MCF 10A (cell line): Measurements from ENCODE around the gene RSPH9. TPM values are rescaled to one million over a fixed set of nuclear protein-coding genes. Genes with fewer than 3 reads are reported as not detected.
A peak's percentile ranks its signal among the peaks of the same experiment; 100 is the strongest.

ENCODE experiments used
- BruUV-seq: library from RNA; stranded (reverse); fragments of 400-500 nt; replicated peaks from 2 replicates; lab custom pipeline; 2021; lab: Mats Ljungman, UMichigan
- CTCF ChIA-PET: fragments of 300-600 bp; sonication (Branson Sonifier 250); formaldehyde crosslinking; extraction: SDS; loops from one replicate; lab custom pipeline; 2021; ENCODE audit warnings: antibody characterized with exemption, inconsistent platforms; lab: Yijun Ruan, JAX
- POLR2A ChIA-PET: fragments of 300-600, 350-650 bp; sonication (Branson Sonifier 250); formaldehyde crosslinking; extraction: SDS; loops from one replicate; lab custom pipeline; 2020; ENCODE audit warnings: antibody characterized with exemption, inconsistent platforms; lab: Yijun Ruan, JAX
- DNase-seq: peaks from one replicate; pipeline ENCODE4 v3.0.0-alpha.2; 2018; ENCODE audit not compliant: unreplicated experiment
- H3K27ac Mint-ChIP-seq: one replicate; pipeline ENCODE4 v1.8.0; 2022; ENCODE audit warnings: mild to moderate bottlenecking, low read depth, mixed read lengths; ENCODE audit not compliant: unreplicated experiment
- H3K27me3 Mint-ChIP-seq: one replicate; pipeline ENCODE4 v1.8.0; 2022; ENCODE audit warnings: mixed read lengths; ENCODE audit not compliant: insufficient read depth, unreplicated experiment
- H3K36me3 Mint-ChIP-seq: one replicate; pipeline ENCODE4 v1.8.0; 2022; ENCODE audit warnings: mild to moderate bottlenecking, moderate library complexity, mixed read lengths; ENCODE audit not compliant: insufficient read depth, unreplicated experiment
- H3K4me1 Mint-ChIP-seq: one replicate; pipeline ENCODE4 v1.8.0; 2022; ENCODE audit warnings: mixed read lengths; ENCODE audit not compliant: insufficient read depth, unreplicated experiment
- H3K4me3 Mint-ChIP-seq: one replicate; pipeline ENCODE4 v1.8.0; 2022; ENCODE audit warnings: mild to moderate bottlenecking, moderate library complexity, mixed read lengths; ENCODE audit not compliant: unreplicated experiment
- H3K9me3 Mint-ChIP-seq: one replicate; pipeline ENCODE4 v1.8.0; 2022; ENCODE audit warnings: mixed read lengths; ENCODE audit not compliant: unreplicated experiment
- intact Hi-C: fragments of 100-400 bp; cut with micrococcal nuclease; formaldehyde crosslinking; loops from 2 replicates; pipeline ENCODE4 v1.14.1; 2022
- total RNA-seq: library from RNA; stranded (reverse); gene quantifications from 2 replicates; pipeline ENCODE4 v1.2.3, GENCODE V29; 2022
- TF ChIP-seq, protein P1 (sequence below): fragments of 200-600 bp; IDR thresholded peaks from one replicate; pipeline ENCODE4 v1.8.0; 2022; ENCODE audit warnings: antibody characterized with exemption, mild to moderate bottlenecking; ENCODE audit not compliant: unreplicated experiment

Gene RSPH9
- total RNA-seq, 1 experiment from 2014 or later, result not detected

GRCh38 chr6:43608310-43608763, 36.5 kb upstream of the RSPH9 start:
- Mint-ChIP-seq H3K4me1 (peaks cover 15% of the 10 kb centered on the region), H3K4me3 (no peak overlapping the region), H3K9me3 (no peaks in the 10 kb centered on the region), H3K27ac (no peak overlapping the region), H3K36me3 (peaks cover 97% of the 10 kb centered on the region), H3K27me3 (no peaks in the 10 kb centered on the region)
- ChIA-PET POLR2A (interaction anchor here (0.5 to 1.7 kb wide), 11 partner anchors 10 to 477 kb away, joined by 3 to 10 read pairs (median 4); partner anchors contain the start of gene GTPBP2), CTCF (interaction anchor here (0.5 to 3.1 kb wide), 24 partner anchors 9 to 785 kb away, joined by 3 to 37 read pairs (median 4); partner anchors contain the start of genes GTPBP2 and RSPH9)
- intact Hi-C loops, result no loop called here
- TF ChIP-seq, protein P1, sequence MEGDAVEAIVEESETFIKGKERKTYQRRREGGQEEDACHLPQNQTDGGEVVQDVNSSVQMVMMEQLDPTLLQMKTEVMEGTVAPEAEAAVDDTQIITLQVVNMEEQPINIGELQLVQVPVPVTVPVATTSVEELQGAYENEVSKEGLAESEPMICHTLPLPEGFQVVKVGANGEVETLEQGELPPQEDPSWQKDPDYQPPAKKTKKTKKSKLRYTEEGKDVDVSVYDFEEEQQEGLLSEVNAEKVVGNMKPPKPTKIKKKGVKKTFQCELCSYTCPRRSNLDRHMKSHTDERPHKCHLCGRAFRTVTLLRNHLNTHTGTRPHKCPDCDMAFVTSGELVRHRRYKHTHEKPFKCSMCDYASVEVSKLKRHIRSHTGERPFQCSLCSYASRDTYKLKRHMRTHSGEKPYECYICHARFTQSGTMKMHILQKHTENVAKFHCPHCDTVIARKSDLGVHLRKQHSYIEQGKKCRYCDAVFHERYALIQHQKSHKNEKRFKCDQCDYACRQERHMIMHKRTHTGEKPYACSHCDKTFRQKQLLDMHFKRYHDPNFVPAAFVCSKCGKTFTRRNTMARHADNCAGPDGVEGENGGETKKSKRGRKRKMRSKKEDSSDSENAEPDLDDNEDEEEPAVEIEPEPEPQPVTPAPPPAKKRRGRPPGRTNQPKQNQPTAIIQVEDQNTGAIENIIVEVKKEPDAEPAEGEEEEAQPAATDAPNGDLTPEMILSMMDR, result peak; percentile 84
- no TSS peak for BruUV-seq
- peak; percentile 77 for DNase-seq

- TF ChIP-seq, protein P1, result no peak
- H3K4me1 Mint-ChIP-seq, result peaks cover 15% of the 10 kb centered on the region
- intact Hi-C loops, result no loop called here
- no peak overlapping the region for H3K4me3 Mint-ChIP-seq
- POLR2A ChIA-PET, result interaction anchor here (0.5 to 1.7 kb wide), 8 partner anchors 9 to 67 kb away, joined by 3 to 10 read pairs (median 4); partner anchors contain the start of gene GTPBP2
- no peak overlapping the region for H3K27ac Mint-ChIP-seq
- no peak for DNase-seq
- H3K36me3 Mint-ChIP-seq, result peaks cover 97% of the 10 kb centered on the region
- no peaks in the 10 kb centered on the region for H3K27me3 Mint-ChIP-seq
- no peaks in the 10 kb centered on the region for H3K9me3 Mint-ChIP-seq
- CTCF ChIA-PET, result interaction anchor here (0.6 to 3.1 kb wide), 19 partner anchors 9 to 785 kb away, joined by 3 to 37 read pairs (median 4); partner anchors contain the start of genes GTPBP2 and RSPH9
- no TSS peak for BruUV-seq
These were observed 36.0 kb upstream of the RSPH9 start for GRCh38 chr6:43608807-43609206.

GRCh38 chr6:43609402-43609801, 35.4 kb upstream of the RSPH9 start:
- no peak for DNase-seq
- no peaks in the 10 kb centered on the region for H3K27me3 Mint-ChIP-seq
- H3K4me1 Mint-ChIP-seq, result peaks cover 9% of the 10 kb centered on the region
- no TSS peak for BruUV-seq
- no peak overlapping the region for H3K27ac Mint-ChIP-seq
- intact Hi-C loops, result no loop called here
- H3K4me3 Mint-ChIP-seq, result no peak overlapping the region
- TF ChIP-seq, protein P1, result no peak
- peaks cover 97% of the 10 kb centered on the region for H3K36me3 Mint-ChIP-seq
- ChIA-PET POLR2A (interaction anchor here (1.6 to 3.1 kb wide), 2 partner anchors 17 to 30 kb away, joined by 5 to 13 read pairs; no protein-coding TSS in a partner anchor), CTCF (interaction anchor here (0.6 to 3.1 kb wide), 9 partner anchors 9 to 483 kb away, joined by 3 to 37 read pairs (median 5); partner anchors contain the start of genes GTPBP2 and RSPH9)
- H3K9me3 Mint-ChIP-seq, result no peaks in the 10 kb centered on the region

- ChIA-PET POLR2A (interaction anchor here (0.6 to 3.1 kb wide), 3 partner anchors 16 to 776 kb away, joined by 3 to 13 read pairs (median 7); partner anchors contain the start of gene MAD2L1BP), CTCF (interaction anchor here (0.7 to 3.1 kb wide), 3 partner anchors 13 to 31 kb away, joined by 4 to 37 read pairs (median 6); no protein-coding TSS in a partner anchor)
- no peak overlapping the region for H3K4me3 Mint-ChIP-seq
- peaks cover 97% of the 10 kb centered on the region for H3K36me3 Mint-ChIP-seq
- no peak for DNase-seq
- H3K27ac Mint-ChIP-seq, result no peak overlapping the region
- no TSS peak for BruUV-seq
- H3K4me1 Mint-ChIP-seq, result peaks cover 8% of the 10 kb centered on the region
- intact Hi-C loops, result no loop called here
- no peaks in the 10 kb centered on the region for H3K9me3 Mint-ChIP-seq
- TF ChIP-seq, protein P1, result no peak
- no peaks in the 10 kb centered on the region for H3K27me3 Mint-ChIP-seq
These were observed 34.4 kb upstream of the RSPH9 start for GRCh38 chr6:43610431-43610830.
